Measurements from ENCODE around the gene DNAJB12. TPM values are rescaled to one million over a fixed set of nuclear protein-coding genes. Genes with fewer than 3 reads are reported as not detected.

The DNAJB12 gene
- total RNA-seq, 1 experiment from 2014 or later, result 27.6 TPM

GRCh38 chr10:72295330-72295910, 59.3 kb downstream of the DNAJB12 start:
- Histone ChIP-seq H2AFZ (ENCODE audit: low read length) (no peak overlapping the region), H3K9ac (ENCODE audit: extremely low read depth, insufficient read length, low read length) (no peak overlapping the region), H2BK15ac (ENCODE audit: low read depth, low read length) (no peak overlapping the region), H3K9me3 (ENCODE audit: control insufficient read depth, low read depth, low read length) (no peaks in the 10 kb centered on the region), H3K79me2 (ENCODE audit: insufficient read depth, low read length) (no peaks in the 10 kb centered on the region), H3K18ac (ENCODE audit: insufficient read length, low read depth, low read length) (no peak overlapping the region), H4K5ac (ENCODE audit: insufficient read length, low read depth, low read length) (no peak overlapping the region), H2BK5ac (ENCODE audit: insufficient read length, low read length) (no peak overlapping the region), H4K8ac (replicated peaks; ENCODE audit: insufficient read length, low read depth, low read length) (no peak overlapping the region), H3K27me3 (ENCODE audit: insufficient read depth, low read length) (no peaks in the 10 kb centered on the region), H3K14ac (ENCODE audit: insufficient read depth, low read length) (no peak overlapping the region), H2BK120ac (ENCODE audit: low read depth, low read length, poor library complexity, severe bottlenecking) (no peak overlapping the region), H2AK5ac (ENCODE audit: insufficient read length, low read length) (no peak overlapping the region), H3K23ac (ENCODE audit: insufficient read length, low read depth, low read length) (no peak overlapping the region), H4K20me1 (ENCODE audit: control insufficient read depth, insufficient read depth, insufficient read length) (no peaks in the 10 kb centered on the region), H3K23me2 (ENCODE audit: insufficient read length, low read depth, low read length, poor library complexity, severe bottlenecking) (peaks cover 8% of the 10 kb centered on the region), H3K79me1 (ENCODE audit: insufficient read depth, low read depth, low read length, poor library complexity, severe bottlenecking) (no peaks in the 10 kb centered on the region), H3K4me2 (ENCODE audit: insufficient read depth, insufficient read length, low read length) (no peak overlapping the region), H4K91ac (ENCODE audit: insufficient read length, low read depth, low read length) (no peak overlapping the region), H3T11ph (ENCODE audit: low read length) (no peak overlapping the region), H3K4me1 (ENCODE audit: insufficient read depth, low read length) (peaks cover 3% of the 10 kb centered on the region; the same call in 1 of the 2 replicates), H2BK20ac (ENCODE audit: low read depth, low read length, poor library complexity, severe bottlenecking) (no peak overlapping the region), H3K56ac (ENCODE audit: insufficient read length, low read depth, low read length) (no peak overlapping the region), H2BK12ac (ENCODE audit: insufficient read length, low read depth, low read length) (no peak overlapping the region), H3K4ac (ENCODE audit: low read depth, low read length) (no peak overlapping the region), H3K27ac (ENCODE audit: insufficient read length, low read depth, low read length) (no peak overlapping the region)
- Mint-ChIP-seq H3K4me1 (peaks cover 17 to 31% of the 10 kb centered on the region in 2 experiments), H3K27me3 (ENCODE audit: low read depth) (peaks cover 2% of the 10 kb centered on the region; the same call in 1 of the 2 replicates), H3K27ac (peak overlapping the region; percentile 68 to 83 (median 75); a peak in 3 of 7 replicates), H3K36me3 (ENCODE audit: insufficient read depth in 1 of 3, low read depth in 3 of 3) (no peaks in the 10 kb centered on the region; a peak in 2 of 7 replicates), H3K4me3 (0 out of 5 replicates have a peak overlapping the region, but pooled peaks of 1 of the 2 experiments have one; percentile 49), H3K9me3 (no peaks in the 10 kb centered on the region)
- no CpG with 5 or more reads among the region's 8 CpGs for WGBS (ENCODE audit: extremely low coverage, insufficient read length, low lambda C conversion rate)
- no peak for TF ChIP-seq CTCF (conservative IDR thresholded peaks at IDR 0.05)
- no peak for DNase-seq
